ENCODE results near the gene OR52E6.

Gene OR52E6

GRCh38 chr11:5803982-5804381, 37.7 kb downstream of the OR52E6 start:
- no peak for DNase-seq (ENCODE audit: low read depth, low spot score)

GRCh38 chr11:5796541-5796940, 45.2 kb downstream of the OR52E6 start:
- DNase-seq (ENCODE audit: low read depth, low spot score): no peak

- no peak for DNase-seq (ENCODE audit: low read depth, low spot score)
Observed at GRCh38 chr11:5791165-5791564, 50.5 kb downstream of the OR52E6 start, which contains the start of gene OR52N1. TSS of gene OR52N1 (minus strand) at chr11:5791265. CDS start at chr11:5788816, 2,449 bp downstream.

Data from activated CD4-positive, CD25-positive, alpha-beta regulatory T cell treated with anti-CD3 and anti-CD28 coated beads, Interleukin-2, amount 50 U/mL, for 16 hours (primary cell).